ENCODE data around the gene TMA7.

Gene TMA7

DNA sequence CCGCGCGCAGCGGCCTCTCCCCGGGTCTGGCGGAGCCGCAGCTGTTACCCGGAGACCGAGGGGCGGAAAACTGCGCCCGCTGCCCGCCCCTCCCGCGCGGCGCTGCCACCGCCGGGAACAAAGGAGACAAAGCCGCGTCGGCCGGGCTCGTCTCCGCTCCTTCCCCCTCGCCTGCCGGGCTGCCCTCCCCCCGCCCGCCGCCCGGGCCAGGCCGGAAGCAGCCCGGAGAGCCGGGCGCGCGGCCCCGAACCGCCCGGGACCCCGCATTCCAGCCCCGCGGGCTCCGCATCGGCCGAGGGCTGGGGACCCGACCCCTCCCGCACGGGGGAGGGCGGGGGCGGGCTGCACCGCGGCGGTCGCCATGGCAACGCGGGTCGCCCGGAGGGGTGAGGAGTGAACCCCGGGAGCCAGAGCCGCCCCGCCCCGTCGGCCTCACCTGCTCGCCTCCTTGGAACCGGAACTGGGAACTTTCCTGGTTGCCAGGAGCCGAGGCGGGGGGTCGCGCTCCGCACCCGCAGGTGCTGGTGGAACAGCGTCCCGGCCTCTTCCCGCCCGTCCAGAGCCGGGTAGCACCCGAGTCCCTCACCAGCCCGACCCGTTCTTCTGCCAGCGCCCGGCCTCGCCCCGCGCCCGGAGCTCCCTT lies 10.6 kb upstream of the TMA7 start:
- TF ChIP-seq REST (IDR thresholded peaks at IDR 0.05; ENCODE audit: insufficient read depth in 1 of 2, low read depth in 2 of 2, low read length in 2 of 2) = no peak
- TF ChIP-seq POLR2AphosphoS5 (IDR thresholded peaks at IDR 0.05; ENCODE audit: low read depth, low read length) = no peak
- no peak for TF ChIP-seq FOXP2 (optimal IDR thresholded peaks at IDR 0.05; ENCODE audit: borderline replicate concordance, extremely low read depth, extremely low read length, insufficient read depth)
- TF ChIP-seq TAF1 (IDR thresholded peaks at IDR 0.05; ENCODE audit: borderline replicate concordance, insufficient read depth, low read length) = no peak
- no peak for TF ChIP-seq SIN3A (IDR thresholded peaks at IDR 0.05; ENCODE audit: borderline replicate concordance, insufficient read depth, low read length)

- TF ChIP-seq SIN3A (IDR thresholded peaks at IDR 0.05; ENCODE audit: borderline replicate concordance, insufficient read depth, low read length) (no peak), POLR2AphosphoS5 (IDR thresholded peaks at IDR 0.05; ENCODE audit: low read depth, low read length) (no peak), FOXP2 (optimal IDR thresholded peaks at IDR 0.05; ENCODE audit: borderline replicate concordance, extremely low read depth, extremely low read length, insufficient read depth) (no peak), TAF1 (IDR thresholded peaks at IDR 0.05; ENCODE audit: borderline replicate concordance, insufficient read depth, low read length) (no peak), REST (IDR thresholded peaks at IDR 0.05; ENCODE audit: insufficient read depth in 1 of 2, low read depth in 2 of 2, low read length in 2 of 2) (no peak)
Measured at GRCh38 chr3:48429960-48430707, 9.9 kb upstream of the TMA7 start, which contains the start of gene PLXNB1. TSS of gene PLXNB1 (minus strand) at chr3:48430086. CDS start at chr3:48424611, 5,475 bp downstream.

DNA sequence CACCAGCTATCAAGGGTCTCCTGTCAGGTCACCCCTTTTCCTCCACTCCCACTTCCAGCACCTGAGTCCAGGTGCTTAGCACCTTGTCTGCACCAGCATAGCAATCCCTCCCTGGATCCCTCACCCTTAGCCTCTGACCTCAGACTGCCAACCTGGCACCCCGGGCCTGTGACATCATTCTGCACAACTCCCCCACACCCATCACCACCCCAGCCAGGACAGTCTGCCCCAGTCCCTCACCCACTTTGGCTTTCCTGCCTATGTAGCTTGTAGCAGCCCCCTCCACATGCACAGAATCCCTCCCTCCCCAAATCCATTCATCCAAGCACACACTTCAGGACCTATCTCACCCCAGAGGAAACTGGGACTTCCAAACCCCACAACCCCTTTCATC lies 9.4 kb upstream of the TMA7 start:
- TF ChIP-seq REST (IDR thresholded peaks at IDR 0.05; ENCODE audit: insufficient read depth in 1 of 2, low read depth in 2 of 2, low read length in 2 of 2) = no peak
- no peak for TF ChIP-seq FOXP2 (optimal IDR thresholded peaks at IDR 0.05; ENCODE audit: borderline replicate concordance, extremely low read depth, extremely low read length, insufficient read depth)
- no peak for TF ChIP-seq TAF1 (IDR thresholded peaks at IDR 0.05; ENCODE audit: borderline replicate concordance, insufficient read depth, low read length)
- TF ChIP-seq POLR2AphosphoS5 (IDR thresholded peaks at IDR 0.05; ENCODE audit: low read depth, low read length) = no peak
- no peak for TF ChIP-seq SIN3A (IDR thresholded peaks at IDR 0.05; ENCODE audit: borderline replicate concordance, insufficient read depth, low read length)

DNA sequence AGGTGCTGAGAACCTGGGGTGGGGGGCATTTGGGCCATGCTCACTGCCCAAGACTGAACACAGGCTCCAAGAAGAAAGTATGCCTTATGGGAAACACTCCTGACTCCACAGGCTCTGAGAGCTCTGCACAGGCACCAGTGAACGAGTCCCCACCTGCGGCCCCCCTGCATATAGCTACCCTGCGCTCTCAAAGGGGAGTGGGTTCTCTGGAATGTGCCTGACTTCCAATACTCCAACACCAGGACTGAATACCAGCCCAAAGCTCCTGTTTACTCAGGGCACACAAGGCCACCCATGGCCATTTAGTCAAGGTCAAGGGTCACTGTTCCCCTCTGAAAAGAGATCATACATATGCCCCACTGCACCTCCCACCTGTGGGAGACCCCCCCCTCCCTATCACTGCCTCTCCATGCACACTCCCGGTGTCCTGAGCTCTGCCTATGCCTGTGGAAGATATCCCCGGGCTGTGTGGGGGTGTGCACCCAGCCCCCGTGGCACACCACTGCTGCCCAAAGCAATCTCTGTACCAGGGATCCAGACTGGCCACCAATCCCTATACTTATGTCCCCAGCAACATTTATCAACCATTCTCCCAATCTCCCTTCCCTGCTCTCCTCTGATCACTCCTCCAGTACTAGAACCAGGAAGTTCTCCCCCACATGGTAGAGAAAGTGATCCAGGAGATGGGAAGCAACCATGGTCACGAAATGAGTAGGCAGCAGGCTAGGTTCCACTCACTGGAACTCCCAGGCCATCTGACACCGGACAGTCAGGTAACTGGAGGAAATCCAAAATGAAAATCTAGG lies 8.6 kb upstream of the TMA7 start:
- TF ChIP-seq TAF1 (IDR thresholded peaks at IDR 0.05; ENCODE audit: borderline replicate concordance, insufficient read depth, low read length) (no peak), POLR2AphosphoS5 (IDR thresholded peaks at IDR 0.05; ENCODE audit: low read depth, low read length) (no peak), REST (IDR thresholded peaks at IDR 0.05; ENCODE audit: insufficient read depth in 1 of 2, low read depth in 2 of 2, low read length in 2 of 2) (no peak), SIN3A (IDR thresholded peaks at IDR 0.05; ENCODE audit: borderline replicate concordance, insufficient read depth, low read length) (no peak), FOXP2 (optimal IDR thresholded peaks at IDR 0.05; ENCODE audit: borderline replicate concordance, extremely low read depth, extremely low read length, insufficient read depth) (no peak)

Measured in PFSK-1 (cell line).